Osteocyte (in vitro differentiated cells): ENCODE data around the gene CABLES2. TPM values are rescaled to one million over a fixed set of nuclear protein-coding genes. Genes with fewer than 3 reads are reported as not detected.

Source experiments
- DNase-seq: peaks from one replicate; pipeline ENCODE4 v3.0.0; 2021; ENCODE audit warnings: mixed read lengths; ENCODE audit not compliant: unreplicated experiment; ENCODE audit errors: extremely low spot score
- H3K27ac Mint-ChIP-seq: one replicate; pipeline ENCODE4 v1.8.0; 2021; ENCODE audit warnings: mild to moderate bottlenecking, mixed read lengths; ENCODE audit not compliant: unreplicated experiment
- H3K27me3 Mint-ChIP-seq: one replicate; pipeline ENCODE4 v1.8.0; 2021; ENCODE audit warnings: mixed read lengths; ENCODE audit not compliant: unreplicated experiment
- H3K36me3 Mint-ChIP-seq: one replicate; pipeline ENCODE4 v1.8.0; 2021; ENCODE audit warnings: mixed read lengths; ENCODE audit not compliant: unreplicated experiment
- H3K4me1 Mint-ChIP-seq: one replicate; pipeline ENCODE4 v1.8.0; 2021; ENCODE audit warnings: mixed read lengths; ENCODE audit not compliant: unreplicated experiment
- H3K4me3 Mint-ChIP-seq: one replicate; pipeline ENCODE4 v1.8.0; 2021; ENCODE audit warnings: mild to moderate bottlenecking, moderate library complexity, mixed read lengths; ENCODE audit not compliant: unreplicated experiment
- H3K9me3 Mint-ChIP-seq: one replicate; pipeline ENCODE4 v1.8.0; 2021; ENCODE audit warnings: mixed read lengths; ENCODE audit not compliant: unreplicated experiment
- total RNA-seq: library from RNA; stranded (reverse); gene quantifications from 2 replicates; pipeline ENCODE4 v1.2.1, GENCODE V29; 2021
- TF ChIP-seq, protein P1 (sequence below): fragments of 200-600 bp; sonication (generic); IDR thresholded peaks from 2 replicates; pipeline ENCODE4 v1.5.0; 2021; ENCODE audit warnings: antibody characterized with exemption, mild to moderate bottlenecking, moderate library complexity

CABLES2 gene
- total RNA-seq, 1 donor from 2014 or later: 8.8 TPM

DNA sequence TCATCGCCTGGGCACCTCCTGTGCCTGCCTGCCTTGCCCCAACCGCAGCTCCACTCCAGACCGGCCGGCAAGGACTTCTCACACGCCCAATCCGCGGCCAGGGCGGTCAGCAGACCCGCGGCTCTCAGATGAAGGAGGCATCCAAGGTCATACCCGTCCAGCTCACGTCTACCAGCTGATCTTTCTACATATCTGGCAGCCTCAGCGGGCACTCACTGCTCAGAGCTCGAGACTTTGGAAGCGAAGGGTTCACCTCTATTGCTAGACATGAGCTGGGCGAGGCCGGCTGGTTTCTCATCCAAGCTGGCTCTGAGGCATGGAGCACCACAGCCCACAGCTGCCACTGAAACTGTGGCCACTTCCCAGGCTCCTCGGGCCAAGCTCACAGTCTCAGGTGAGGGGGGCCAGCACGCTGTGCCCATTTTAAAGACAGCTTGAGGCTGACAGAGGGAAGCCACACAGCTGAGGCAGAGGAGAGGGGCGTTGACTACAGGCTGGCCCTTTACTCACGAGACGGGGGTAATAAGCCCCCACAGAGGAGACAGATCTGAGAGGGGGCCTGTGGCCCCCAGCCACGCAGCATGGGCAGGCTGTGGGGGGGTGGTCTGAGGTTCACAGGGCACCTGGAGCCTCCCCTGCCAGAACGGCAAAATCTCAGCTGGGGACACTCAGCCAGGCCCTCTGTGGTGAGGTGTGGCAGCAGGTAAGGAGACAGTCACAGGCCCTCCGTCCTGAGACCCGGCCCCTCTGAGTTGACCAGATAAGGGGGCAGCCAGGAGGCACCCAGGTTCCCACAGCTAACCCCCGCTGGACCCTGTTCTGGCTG, 42.0 kb downstream of the CABLES2 start:
- TF ChIP-seq, protein P1, sequence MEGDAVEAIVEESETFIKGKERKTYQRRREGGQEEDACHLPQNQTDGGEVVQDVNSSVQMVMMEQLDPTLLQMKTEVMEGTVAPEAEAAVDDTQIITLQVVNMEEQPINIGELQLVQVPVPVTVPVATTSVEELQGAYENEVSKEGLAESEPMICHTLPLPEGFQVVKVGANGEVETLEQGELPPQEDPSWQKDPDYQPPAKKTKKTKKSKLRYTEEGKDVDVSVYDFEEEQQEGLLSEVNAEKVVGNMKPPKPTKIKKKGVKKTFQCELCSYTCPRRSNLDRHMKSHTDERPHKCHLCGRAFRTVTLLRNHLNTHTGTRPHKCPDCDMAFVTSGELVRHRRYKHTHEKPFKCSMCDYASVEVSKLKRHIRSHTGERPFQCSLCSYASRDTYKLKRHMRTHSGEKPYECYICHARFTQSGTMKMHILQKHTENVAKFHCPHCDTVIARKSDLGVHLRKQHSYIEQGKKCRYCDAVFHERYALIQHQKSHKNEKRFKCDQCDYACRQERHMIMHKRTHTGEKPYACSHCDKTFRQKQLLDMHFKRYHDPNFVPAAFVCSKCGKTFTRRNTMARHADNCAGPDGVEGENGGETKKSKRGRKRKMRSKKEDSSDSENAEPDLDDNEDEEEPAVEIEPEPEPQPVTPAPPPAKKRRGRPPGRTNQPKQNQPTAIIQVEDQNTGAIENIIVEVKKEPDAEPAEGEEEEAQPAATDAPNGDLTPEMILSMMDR: no peak
- Mint-ChIP-seq H3K4me3 (peak overlapping the region; percentile 65), H3K4me1 (peaks cover 56% of the 10 kb centered on the region), H3K27ac (no peak overlapping the region), H3K27me3 (no peaks in the 10 kb centered on the region), H3K9me3 (no peaks in the 10 kb centered on the region), H3K36me3 (no peaks in the 10 kb centered on the region)
- DNase-seq: no peak

GRCh38 chr20:62363920-62364851, 42.9 kb downstream of the CABLES2 start:
- Mint-ChIP-seq H3K4me1 (peaks cover 56% of the 10 kb centered on the region), H3K27me3 (no peaks in the 10 kb centered on the region), H3K9me3 (no peaks in the 10 kb centered on the region), H3K36me3 (no peaks in the 10 kb centered on the region), H3K4me3 (no peak overlapping the region), H3K27ac (no peak overlapping the region)
- no peak for DNase-seq
- TF ChIP-seq, protein P1: no peak

GRCh38 chr20:62362991-62363919, 43.8 kb downstream of the CABLES2 start:
- Mint-ChIP-seq H3K36me3 (no peaks in the 10 kb centered on the region), H3K27ac (no peak overlapping the region), H3K4me3 (no peak overlapping the region), H3K9me3 (no peaks in the 10 kb centered on the region), H3K4me1 (peaks cover 56% of the 10 kb centered on the region), H3K27me3 (no peaks in the 10 kb centered on the region)
- DNase-seq: no peak
- TF ChIP-seq, protein P1: peak; percentile 56

DNA sequence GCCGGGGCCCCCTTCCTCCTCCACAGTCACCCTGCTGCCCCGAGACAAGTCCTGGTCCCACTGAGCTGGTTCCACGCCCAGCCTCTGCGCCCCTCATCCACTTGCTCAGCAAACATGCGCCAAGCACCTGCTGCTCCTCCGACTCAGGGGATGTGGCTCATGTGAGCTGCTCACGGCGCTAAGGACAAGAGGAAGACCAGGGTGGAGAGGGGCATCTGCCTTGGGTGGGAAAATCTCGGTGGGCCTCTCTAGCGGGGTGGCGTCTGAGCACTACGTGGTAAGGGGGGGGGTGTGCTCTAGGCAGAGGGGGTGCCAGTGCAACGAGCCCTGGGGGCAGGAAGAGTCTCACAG, 44.5 kb downstream of the CABLES2 start:
- Mint-ChIP-seq H3K4me1 (peaks cover 56% of the 10 kb centered on the region), H3K9me3 (no peaks in the 10 kb centered on the region), H3K27ac (no peak overlapping the region), H3K36me3 (no peaks in the 10 kb centered on the region), H3K4me3 (no peak overlapping the region), H3K27me3 (no peaks in the 10 kb centered on the region)
- TF ChIP-seq, protein P1: no peak
- no peak for DNase-seq
